ENCODE results near the gene TRIP6.

The TRIP6 gene

DNA sequence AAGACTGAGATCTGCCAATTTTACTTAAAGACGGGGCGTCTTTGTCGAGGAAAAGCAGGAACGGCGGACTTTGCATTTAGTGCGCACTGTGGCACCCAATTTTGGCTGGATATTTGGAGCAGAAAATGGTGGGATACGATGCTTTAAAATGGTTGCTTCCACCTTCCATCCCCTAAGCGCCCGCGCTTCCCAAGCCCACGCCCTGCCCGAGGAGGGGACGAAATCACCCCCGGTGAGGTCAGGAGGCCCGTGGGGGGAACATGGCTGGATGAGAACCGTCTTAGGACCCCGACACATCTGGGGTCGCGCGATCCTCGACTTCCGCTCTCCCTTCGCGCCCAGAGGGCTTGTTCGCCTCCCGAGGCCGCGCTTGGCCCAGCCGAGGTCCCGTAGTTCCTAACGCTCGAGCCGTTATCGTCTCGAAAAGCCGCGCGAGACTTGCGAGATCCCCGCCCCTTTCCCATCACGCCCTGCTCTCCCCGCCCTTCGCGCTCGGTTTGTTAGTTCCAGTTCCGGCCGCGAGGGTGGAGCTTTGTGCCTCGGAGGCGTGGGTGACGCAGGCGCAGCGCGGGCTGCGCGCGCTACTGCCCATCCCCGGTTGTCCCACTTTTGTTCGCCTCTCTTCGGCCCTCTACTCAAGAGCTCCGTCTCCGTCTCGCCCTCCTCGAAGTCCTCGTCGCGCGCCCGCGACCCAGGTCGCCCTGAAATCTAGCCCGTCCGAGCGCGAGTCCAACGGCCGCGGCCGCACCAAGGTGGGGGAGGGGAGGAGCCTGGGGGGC lies 7.6 kb downstream of the TRIP6 start, which contains the start of gene SRRT:
SRRT (plus strand) TSS at position 527 of the 779 bp plus-strand sequence. CDS start 488 bp downstream, outside the sequence.
- DNase-seq (ENCODE audit: low spot score) = peak; percentile 99

GRCh38 chr7:100875356-100875751 lies 8.2 kb downstream of the TRIP6 start:
- no peak for DNase-seq (ENCODE audit: low spot score)

DNA sequence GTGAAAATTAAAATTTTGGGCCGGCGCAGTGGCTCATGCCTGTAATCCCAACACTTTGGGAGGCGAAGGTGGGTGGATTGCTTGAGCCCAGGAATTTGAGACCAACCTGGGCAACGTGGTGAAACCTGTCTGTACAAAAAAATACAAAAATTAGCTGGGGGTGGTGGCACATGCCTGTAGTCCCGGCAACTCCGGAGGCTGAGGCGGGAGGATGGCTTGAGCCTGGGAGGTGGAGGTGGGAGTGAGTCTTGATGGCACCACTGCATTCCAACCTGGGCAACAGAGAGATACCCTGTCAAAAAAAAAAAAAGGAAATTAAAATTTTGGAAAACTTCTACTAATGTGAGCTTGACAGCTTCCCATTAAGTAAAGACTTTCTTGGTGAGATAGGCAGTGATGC lies 10.8 kb downstream of the TRIP6 start:
- DNase-seq (ENCODE audit: low spot score) = no peak

- DNase-seq (ENCODE audit: low spot score) = no peak
These were observed 11.5 kb downstream of the TRIP6 start for GRCh38 chr7:100878685-100879084.

DNA sequence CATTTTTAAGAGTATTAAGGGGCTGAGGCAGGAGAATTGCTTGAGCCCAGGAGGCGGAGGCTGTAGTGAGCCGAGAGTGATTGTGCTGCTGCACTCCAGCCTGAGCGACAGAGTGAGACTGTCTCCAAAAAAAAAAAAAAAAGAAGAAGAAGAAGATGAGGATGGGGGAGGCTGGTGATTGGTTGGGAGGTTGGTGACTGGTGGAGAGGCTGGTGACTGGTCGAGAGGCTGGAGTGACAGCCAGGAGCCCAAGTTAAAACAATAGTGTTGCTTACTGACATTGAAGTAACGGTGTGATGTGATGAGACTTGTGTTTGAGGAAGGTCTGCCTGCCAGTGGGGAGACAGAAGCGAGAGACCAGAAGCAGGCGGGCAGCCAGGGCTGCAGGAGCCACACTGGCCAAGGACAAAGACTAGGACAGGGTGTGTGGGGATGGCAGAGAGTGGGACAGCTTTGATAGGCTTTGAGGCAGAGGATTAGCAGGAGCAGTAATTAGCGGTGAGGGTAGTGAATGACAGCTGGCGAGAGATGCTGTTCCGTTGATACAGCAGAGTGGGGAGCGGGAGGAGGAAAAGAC lies 12.6 kb downstream of the TRIP6 start:
- no peak for DNase-seq (ENCODE audit: low spot score)

GRCh38 chr7:100880645-100881044 lies 13.5 kb downstream of the TRIP6 start:
- no peak for DNase-seq (ENCODE audit: low spot score)

- DNase-seq (ENCODE audit: low spot score) = no peak
These were observed 13.9 kb downstream of the TRIP6 start for GRCh38 chr7:100881136-100881535.

GRCh38 chr7:100882201-100882600 lies 15.0 kb downstream of the TRIP6 start:
- DNase-seq (ENCODE audit: low spot score) = no peak

GRCh38 chr7:100882785-100883526 lies 15.8 kb downstream of the TRIP6 start:
- no peak for DNase-seq (ENCODE audit: low spot score)

- DNase-seq (ENCODE audit: low spot score) = peak; percentile 53
These were observed 17.7 kb downstream of the TRIP6 start for GRCh38 chr7:100884736-100885439.

- no peak for DNase-seq (ENCODE audit: low spot score)
These were observed 18.4 kb downstream of the TRIP6 start for GRCh38 chr7:100885440-100886141.

DNA sequence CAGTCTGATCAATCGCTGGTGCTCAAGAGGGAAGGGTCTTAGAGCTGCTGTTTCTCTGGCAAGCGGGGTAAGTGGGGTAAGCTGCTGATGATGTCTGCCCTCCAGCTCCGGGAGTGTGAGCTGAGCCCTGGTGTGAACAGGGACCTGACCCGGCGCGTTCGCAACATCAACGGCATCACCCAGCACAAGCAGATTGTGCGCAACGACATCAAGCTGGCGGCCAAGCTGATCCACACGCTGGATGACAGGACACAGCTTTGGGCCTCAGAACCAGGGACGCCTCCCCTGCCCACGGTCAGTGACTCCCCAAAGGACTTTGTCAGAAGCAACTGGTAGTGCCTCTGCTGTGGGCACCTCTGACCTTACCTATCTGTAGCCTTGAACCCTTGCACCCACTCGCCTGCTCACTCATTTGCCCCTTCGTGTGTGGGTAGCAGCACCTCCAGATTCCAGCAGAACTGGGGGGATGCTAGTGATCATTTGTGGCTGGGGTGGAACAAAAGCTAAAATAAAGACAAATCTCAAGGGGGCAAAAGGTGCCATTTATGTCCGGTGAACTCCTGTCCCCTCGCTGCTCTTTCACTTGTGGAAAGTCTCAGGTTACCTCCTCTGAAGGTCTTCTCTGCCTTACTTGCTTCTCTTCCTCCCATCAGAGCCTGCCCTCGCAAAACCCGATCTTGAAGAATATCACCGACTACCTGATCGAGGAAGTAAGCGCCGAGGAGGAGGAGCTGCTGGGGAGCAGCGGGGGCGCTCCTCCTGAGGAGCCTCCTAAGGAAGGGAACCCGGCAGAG lies 19.2 kb downstream of the TRIP6 start:
- no peak for DNase-seq (ENCODE audit: low spot score)

DNA sequence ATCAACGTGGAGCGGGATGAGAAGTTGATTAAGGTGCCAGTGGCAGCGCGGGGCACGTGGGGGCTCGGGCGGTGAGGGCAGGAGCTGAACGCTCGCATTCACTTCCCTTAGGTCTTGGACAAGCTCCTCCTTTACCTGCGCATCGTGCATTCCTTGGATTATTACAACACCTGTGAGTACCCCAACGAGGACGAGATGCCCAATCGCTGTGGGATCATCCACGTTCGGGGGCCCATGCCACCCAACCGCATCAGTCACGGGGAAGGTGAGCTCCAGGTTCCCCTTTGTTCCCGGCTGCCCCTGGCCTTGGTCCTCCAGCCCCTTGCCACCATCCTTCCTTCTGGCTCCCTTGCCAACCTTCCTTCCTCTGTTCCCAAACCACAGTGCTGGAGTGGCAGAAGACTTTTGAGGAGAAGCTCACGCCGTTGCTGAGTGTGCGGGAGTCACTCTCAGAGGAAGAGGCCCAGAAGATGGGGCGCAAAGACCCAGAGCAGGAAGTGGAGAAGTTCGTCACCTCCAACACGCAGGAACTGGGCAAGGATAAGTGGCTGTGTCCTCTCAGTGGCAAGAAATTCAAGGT lies 19.8 kb downstream of the TRIP6 start:
- DNase-seq (ENCODE audit: low spot score) = peak; percentile 12

DNA sequence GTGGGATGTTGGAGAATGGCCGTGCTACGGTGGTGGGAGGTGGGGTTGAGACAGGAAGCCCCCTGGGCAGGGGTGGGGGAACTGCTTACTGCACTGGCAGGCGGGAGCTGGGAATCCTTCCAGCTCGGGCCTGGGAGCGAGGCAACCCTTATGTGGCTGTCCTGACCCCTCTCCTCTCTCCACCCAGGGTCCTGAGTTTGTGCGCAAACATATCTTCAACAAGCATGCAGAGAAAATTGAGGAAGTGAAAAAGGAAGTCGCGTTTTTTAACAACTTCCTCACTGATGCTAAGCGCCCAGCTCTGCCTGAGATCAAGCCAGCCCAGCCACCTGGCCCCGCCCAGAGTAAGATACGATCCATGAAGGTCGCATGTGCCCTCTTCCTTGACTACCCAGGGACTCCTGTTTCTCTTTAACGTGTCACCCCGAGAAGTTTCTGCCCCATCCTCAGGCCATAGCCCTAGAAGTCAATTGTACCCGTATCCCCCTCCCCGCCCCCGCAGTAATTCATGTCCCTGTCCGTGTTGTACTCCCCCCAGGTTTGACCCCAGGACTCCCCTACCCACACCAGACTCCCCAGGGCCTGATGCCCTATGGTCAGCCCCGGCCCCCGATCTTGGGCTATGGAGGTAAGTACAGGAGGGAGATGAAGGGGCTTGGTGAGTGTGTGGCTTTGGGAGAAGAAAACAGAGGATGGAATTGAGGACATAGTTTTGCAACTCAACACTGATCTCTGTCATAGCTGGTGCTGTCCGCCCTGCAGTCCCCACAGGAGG lies 20.5 kb downstream of the TRIP6 start:
- DNase-seq (ENCODE audit: low spot score) = peak; percentile 61

DNA sequence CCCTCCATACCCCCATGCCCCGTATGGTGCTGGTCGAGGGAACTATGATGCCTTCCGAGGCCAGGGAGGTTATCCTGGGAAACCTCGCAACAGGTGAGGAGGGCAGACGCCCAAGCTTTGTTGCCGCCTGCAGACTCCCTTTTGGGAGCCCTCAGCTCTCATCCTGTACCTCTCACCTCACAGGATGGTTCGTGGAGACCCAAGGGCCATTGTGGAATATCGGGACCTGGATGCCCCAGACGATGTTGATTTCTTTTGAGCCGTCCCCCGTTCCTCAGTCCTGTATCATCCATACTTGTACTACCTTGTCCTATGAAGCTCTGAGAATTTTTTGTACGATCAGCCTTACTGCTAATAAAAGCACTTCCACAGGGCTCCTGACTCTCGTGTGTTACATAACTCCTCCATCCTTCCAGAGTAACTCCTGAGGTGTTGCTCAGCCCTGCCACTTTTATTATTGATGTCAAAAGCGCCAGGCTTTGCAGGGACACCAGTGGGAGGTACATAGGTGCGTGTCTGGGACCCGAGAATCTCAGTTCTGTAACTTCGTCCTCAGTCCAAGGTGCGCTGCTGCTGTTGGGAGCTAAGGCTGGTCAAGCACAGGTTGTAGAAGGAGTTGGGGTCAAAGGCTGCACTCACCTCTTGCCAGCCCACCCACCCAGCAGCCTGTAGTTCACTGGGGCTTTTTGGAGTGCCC lies 21.3 kb downstream of the TRIP6 start:
- no peak for DNase-seq (ENCODE audit: low spot score)

DNA sequence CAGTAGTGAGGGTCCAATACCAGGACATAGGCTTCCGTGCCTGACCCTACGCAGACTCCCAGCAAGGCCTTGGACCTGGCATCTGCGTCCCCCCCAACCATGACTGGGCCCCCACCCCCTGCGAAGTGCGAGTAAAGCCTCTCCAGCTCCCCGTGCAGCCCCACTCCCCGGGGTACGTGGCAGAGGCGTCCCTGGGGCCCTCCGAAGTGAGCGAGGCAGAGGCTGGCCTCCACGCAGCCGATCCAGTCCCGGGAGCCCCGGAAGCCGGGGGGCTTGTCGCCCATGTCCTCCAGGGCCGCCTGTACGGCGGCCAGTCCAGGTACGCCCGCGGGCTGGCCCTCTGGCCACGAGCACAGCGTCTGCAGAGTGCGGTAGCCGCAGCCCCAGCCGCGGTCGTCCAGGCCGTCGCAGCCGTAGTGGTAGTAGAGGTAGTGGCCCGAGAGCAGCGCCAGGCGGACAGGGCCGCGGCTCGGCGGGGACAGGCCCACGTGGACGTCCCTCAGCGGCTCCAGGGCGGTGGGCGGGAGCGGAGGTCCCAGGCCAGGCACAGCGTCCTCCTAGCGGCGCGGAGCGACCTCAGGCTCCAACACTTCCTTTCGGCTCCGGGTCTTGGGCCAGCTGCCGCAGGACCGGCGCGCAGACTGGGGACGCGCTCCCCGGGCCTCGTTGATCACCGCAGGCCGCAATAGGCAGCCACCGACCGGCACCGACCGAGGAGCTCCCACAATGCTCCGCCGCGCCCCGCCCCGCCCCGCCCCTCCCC lies 22.0 kb downstream of the TRIP6 start, which contains the start of gene UFSP1:
UFSP1 (minus strand) TSS at position 728 of the 763 bp plus-strand sequence; CDS start at position 284, 444 bp downstream.
- no peak for DNase-seq (ENCODE audit: low spot score)

GRCh38 chr7:100890653-100891567 lies 23.7 kb downstream of the TRIP6 start:
- DNase-seq (ENCODE audit: low spot score) = no peak
